Panc1 (cell line): ENCODE measurements around the gene DACH1.

Experiments used
- CTCF ChIP-seq: fragments of 450-650 bp; IDR thresholded peaks from 2 replicates; pipeline ENCODE4 v1.5.1; 2017; ENCODE audit warnings: mild to moderate bottlenecking
- POLR2AphosphoS5 ChIP-seq: IDR thresholded peaks from 2 replicates; pipeline ENCODE4 v1.6.1; 2012; ENCODE audit warnings: mild to moderate bottlenecking, low read depth, low read length, moderate library complexity
- SIN3A ChIP-seq: IDR thresholded peaks from 2 replicates; pipeline ENCODE4 v1.6.1; 2012; ENCODE audit warnings: low read depth, mild to moderate bottlenecking, low read length, moderate library complexity, borderline replicate concordance; ENCODE audit not compliant: insufficient read depth
- TCF7L2 ChIP-seq: IDR thresholded peaks from 2 replicates; pipeline ENCODE4 v1.6.1; 2011; ENCODE audit warnings: mild to moderate bottlenecking, low read depth, low read length, inconsistent platforms
- TF ChIP-seq, protein P1 (sequence below), 2 experiments: IDR thresholded peaks; 2 replicates each; pipeline ENCODE4 v1.6.1; 2011 to 2012; ENCODE audit warnings: low read depth in 2 of 2, control low read depth in 1 of 2, low read length in 1 of 2, mild to moderate bottlenecking in 1 of 2, moderate library complexity in 1 of 2; ENCODE audit not compliant: insufficient read depth in 1 of 2

GRCh38 chr13:71460211-71460610 is 406.8 kb downstream of the DACH1 start:
- TF ChIP-seq TCF7L2 (no peak), CTCF (no peak), POLR2AphosphoS5 (no peak), SIN3A (no peak)
- TF ChIP-seq, protein P1, sequence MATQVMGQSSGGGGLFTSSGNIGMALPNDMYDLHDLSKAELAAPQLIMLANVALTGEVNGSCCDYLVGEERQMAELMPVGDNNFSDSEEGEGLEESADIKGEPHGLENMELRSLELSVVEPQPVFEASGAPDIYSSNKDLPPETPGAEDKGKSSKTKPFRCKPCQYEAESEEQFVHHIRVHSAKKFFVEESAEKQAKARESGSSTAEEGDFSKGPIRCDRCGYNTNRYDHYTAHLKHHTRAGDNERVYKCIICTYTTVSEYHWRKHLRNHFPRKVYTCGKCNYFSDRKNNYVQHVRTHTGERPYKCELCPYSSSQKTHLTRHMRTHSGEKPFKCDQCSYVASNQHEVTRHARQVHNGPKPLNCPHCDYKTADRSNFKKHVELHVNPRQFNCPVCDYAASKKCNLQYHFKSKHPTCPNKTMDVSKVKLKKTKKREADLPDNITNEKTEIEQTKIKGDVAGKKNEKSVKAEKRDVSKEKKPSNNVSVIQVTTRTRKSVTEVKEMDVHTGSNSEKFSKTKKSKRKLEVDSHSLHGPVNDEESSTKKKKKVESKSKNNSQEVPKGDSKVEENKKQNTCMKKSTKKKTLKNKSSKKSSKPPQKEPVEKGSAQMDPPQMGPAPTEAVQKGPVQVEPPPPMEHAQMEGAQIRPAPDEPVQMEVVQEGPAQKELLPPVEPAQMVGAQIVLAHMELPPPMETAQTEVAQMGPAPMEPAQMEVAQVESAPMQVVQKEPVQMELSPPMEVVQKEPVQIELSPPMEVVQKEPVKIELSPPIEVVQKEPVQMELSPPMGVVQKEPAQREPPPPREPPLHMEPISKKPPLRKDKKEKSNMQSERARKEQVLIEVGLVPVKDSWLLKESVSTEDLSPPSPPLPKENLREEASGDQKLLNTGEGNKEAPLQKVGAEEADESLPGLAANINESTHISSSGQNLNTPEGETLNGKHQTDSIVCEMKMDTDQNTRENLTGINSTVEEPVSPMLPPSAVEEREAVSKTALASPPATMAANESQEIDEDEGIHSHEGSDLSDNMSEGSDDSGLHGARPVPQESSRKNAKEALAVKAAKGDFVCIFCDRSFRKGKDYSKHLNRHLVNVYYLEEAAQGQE (IDR thresholded peaks at IDR 0.05; ENCODE audit: insufficient read depth in 1 of 2, low read depth in 2 of 2, low read length in 1 of 2), result no peak
